Frontal cortex (tissue), 4 donors: Measurements from ENCODE around the gene SRSF7. TPM values are rescaled to one million over a fixed set of nuclear protein-coding genes. Genes with fewer than 3 reads are reported as not detected.
"Not testable (repeated sequence)": the region's sequence is repeated elsewhere in the genome, so short reads cannot be mapped to it uniquely, and the experiment has no call there.

Experiments used
- DNase-seq, 2 donors: peaks; one replicate each; pipeline ENCODE4 v3.0.0; 2012; ENCODE audit warnings: low spot score in 2 of 2
- FAIRE-seq: peaks from 2 replicates; lab custom pipeline; 2012; peaks lifted over from hg19 to GRCh38; lab: Jason Lieb, UNC
- total RNA-seq: library from RNA; depleted of rRNA; stranded (reverse); fragments of >200 nt; gene quantifications from one replicate; pipeline ENCODE4 v1.2.3, GENCODE V29; 2014
- donor health status: control.
- donor health status: control.
- donor health status: control.

SRSF7 gene
- total RNA-seq, 1 donor from 2014 or later: 120 TPM

DNA sequence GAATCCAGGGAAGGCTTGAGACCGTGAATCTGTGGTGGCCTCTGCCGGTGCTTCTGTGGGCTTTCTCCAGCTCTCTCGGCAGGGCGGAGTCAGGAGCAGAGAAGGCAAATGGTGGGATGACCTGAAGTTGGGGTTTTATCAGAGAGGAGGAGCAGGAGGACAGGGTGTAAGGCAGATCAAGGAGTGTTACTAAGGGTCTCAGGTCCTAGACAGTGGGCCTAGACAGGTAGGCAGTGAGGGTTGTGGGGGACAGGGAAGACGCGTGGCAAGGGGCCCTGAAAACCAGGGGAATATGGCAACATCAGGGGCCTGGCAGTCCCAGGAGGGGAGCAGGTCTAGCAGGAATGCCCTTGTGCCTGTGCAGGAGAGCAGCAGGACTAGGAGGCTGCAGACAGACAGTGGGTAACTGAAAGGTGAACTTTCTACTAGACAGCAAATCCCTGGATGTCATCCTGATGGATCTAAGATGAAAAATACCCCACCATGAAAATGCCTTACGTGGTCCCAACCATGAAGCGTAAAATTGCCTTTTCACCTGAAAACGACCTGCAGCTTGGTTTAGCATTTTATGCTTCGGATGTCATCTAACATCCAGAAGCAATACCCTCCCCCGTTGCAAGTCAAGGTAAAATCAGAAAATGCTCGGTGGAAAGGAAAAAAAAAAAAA lies 42.1 kb downstream of the SRSF7 start:
- FAIRE-seq (no peak), DNase-seq (no peak)

DNA sequence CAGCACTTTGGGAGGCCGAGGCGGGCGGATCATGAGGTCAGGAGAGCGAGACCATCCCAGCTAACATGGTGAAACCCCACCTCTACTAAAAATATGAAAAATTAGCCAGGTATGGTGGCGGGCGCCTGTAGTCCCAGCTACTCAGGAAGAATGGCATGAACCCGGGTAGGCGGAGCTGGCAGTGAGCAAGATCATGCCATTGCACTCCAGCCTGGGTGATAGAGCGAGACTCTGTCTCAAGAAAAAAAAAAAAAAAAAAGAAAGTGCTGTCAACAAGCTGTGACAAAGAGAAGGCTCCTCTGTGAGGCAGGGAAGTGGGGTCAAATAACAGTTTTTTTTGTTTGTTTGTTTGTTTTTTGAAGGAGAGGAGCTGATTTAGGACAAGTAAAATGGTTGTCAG lies 42.7 kb downstream of the SRSF7 start:
- FAIRE-seq, DNase-seq: not testable (repeated sequence)

DNA sequence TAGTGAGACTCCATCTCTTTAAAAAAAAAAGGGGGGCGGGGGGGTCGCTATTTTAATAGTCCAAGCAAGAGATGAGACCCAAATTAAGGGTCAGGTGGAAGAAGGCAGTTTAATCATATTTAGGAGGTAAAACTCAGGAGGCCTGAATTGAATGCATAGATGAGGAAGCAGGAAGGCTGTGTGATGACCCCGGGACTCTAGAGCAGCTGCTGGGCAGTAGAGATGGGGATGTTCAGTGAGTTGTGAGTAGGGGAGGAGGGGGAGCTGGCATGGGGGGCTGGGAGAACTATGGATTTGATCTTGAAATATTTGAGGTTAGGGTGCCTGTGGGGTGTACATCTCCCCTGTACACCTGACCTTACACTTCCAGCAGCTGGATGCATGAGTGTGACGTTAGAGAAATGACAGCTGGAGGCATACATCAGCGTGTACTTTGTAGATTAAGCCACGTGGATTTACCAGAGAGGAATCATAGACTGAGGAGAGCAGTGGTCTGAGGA lies 44.3 kb downstream of the SRSF7 start:
- DNase-seq (no peak), FAIRE-seq (no peak)

DNA sequence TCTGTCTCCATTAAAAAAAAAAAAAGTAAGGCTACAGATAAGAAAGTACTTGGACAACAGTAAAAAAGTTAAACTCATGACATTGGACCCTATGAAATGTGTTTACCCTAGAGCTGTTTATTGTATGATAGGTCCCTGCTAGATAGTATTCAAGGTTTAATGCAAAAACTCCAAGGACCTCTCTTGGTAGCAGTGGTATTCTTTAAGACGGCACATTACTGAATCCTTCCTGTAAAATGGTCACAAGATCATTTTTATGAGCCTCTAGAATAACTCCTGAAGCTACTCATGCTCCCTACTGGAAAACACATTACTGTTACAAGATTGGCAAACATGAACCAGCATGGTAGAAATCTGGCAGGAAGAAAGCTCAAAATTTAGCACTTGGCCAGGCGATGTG lies 46.5 kb downstream of the SRSF7 start:
- DNase-seq (no peak), FAIRE-seq (no peak)

DNA sequence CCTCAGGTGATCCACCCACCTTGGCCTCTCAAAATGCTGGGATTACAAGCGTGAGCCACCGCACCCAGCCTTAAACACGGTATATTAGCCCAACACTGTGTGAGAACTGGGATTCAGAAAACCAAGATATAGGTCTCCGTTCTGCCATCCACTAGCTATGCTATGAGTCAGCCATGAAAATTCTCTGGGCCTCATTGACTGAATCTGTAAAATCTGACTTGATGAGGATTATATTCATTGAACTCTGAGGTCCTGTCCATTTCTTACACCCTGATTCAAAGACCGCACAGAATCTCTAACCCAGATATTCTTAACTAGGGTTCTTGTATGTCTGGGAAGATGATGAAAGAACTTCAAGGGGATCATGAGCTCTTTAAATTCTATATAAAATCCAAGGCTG lies 47.8 kb downstream of the SRSF7 start:
- not testable (repeated sequence) for FAIRE-seq, DNase-seq

DNA sequence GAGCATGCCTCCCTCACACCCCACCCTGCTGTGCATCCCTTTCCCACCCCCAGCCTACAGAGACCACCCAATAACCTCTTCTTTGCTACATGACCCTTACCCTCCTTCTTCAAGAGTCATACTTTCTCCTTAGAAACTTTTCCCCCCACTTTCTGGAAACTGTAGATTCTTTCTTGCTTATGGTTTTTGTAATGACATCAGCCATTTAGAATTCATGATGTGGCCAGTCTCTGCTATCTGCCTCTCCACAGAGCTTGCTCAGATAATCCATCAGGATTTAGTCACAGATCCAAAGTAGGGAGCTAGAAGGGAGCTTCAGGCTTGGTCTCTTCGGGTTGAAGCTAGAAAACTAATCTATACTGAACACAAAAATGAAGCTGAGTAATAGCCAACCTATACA lies 48.7 kb downstream of the SRSF7 start:
- DNase-seq (no peak), FAIRE-seq (no peak)

DNA sequence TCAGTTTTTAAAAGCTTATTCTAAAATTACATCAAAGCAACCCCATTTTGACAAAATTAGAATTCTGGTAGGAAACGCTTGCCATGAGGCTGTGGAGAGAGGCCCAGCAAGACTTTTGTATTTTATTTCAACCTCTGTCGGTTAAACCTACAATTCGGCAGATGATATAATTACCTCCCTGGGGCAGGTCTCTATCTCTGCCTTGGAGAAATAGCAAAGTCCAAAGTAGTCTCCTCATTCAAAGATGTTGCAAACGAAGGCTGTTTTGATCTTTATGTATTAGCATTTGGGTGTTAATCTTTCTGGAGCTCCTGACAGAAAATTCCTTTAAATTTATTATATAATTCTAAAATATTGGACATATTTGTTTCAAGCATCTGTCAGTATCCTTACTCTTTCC lies 49.6 kb downstream of the SRSF7 start:
- DNase-seq (no peak), FAIRE-seq (no peak)

DNA sequence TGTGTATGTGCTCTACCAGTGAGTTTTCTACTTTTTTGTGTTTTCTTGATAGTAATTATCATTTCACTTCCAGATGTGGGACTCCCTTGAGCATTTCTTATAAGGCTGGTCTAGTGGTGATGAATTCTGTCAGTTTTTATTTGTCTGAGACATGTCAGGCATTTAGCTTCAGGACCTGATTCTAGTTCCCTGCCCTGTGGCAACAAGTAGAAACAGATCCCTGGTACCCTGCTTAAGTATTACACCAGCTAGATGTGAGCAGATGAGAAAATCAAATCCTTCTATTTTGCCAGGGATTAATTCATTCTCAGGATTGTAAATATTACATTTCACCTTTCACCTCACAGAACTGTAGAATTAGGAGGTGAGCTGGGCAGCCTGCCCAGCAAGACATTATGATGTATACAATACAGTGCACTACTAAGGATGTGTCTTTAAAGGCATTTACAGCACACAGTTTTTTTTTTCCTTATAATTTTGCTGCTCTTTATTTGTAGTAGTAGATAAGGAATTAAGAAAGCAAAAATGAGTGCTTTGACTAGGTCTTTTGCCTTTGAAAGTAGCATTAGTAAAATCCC lies 50.2 kb downstream of the SRSF7 start:
- DNase-seq: no peak

DNA sequence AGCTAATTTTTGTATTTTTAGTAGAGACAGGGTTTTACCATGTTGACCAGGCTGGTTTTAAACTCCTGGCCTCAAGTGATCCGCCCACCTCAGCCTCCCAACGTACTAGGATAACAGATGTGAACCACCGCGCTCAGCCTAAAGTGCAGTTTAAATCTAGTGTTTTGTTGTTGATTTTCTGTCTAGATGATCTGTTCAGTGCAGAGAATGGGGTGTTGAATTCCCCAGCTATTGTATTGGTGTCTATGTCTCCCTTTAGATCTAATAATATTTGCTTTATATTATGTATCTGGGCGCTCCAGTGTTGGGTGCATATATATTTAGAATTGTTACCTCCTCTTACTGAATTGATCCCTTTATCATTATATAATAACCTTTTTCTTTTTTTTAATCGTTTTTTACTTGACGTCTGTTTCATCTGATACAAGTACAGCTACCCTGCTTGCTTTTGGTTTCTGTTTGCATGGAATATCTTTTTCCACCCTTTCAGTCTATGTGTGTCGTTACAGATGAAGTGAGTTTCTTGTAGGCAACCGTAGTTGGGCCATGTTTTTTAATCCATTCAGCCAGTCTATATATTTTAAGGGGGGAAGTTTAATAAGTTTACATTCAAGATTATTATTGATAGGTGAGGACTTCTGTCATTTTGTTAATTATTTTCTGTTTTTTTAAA lies 50.9 kb downstream of the SRSF7 start:
- no peak for DNase-seq
- no peak for FAIRE-seq

More for the DNA sequence above, 50.2 kb downstream of the SRSF7 start:
- no peak for FAIRE-seq

DNA sequence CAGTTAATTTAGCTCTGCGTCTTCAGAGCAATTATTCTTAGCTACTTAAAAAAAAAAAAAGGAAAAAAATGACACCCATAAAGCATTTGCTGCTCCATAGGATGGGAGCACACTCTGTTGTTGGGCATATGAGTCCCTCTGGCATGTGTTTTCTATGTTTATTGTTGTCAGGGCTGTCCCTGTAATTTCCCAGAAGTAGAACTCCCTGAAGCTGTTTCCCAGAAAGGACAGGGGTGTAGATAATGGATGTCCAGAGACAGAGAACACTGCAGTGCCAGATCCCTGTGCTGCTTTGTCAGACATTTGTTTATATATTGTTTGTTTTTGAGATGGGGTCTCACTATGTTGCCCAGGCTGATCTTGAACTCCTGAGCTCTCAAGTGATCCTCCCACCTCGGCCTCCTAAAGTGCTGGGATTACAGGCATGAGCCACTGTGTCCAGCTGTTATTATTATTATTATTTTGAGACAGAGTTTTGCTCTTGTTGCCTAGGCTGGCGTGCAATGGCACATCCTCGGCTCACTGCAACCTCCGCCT lies 52.6 kb downstream of the SRSF7 start:
- DNase-seq (no peak), FAIRE-seq (no peak)

DNA sequence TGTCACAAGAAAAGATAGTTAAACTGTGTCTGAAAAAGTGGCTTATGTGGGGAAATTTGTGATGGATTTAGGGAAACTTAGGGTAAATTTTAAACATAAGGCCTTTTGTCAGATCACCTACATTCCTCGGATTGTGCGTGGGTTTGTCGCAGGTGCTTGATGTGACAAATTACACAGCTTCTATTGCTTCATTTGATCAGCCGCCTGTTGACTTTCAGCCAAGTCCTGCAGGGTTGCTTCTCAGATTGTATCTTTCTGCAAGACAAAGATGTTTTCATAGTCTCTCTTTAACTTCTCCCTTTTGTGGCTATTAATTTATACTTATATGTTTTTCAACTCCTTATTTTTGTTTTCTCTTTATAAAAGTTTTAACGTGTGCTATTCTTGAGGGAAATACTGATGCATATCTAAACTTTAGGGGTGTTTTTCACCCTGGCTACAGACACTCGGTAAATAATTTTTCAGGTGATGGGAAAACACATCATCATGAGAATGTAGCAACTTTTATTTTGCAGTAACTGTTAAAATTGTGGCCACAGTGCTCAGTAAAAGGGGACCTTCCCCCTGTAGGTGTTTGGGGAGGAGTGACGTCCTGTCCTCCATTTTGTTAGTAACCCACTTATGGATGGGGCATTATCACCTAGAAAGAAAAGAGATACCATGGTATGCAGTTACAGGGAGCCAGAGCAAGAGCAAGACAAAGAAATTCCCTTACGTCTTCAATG lies 53.9 kb downstream of the SRSF7 start:
- DNase-seq (no peak), FAIRE-seq (no peak)

Other genes starting within 250 kb of the SRSF7 start
- 77.9 TPM for gene HNRNPLL, start 148.4 kb downstream of the SRSF7 start, total RNA-seq
- gene GALM, start 85.2 kb downstream of the SRSF7 start, total RNA-seq: 2.9 TPM
- gene GEMIN6, start 26.8 kb upstream of the SRSF7 start, total RNA-seq: 14.7 TPM
- 54.6 TPM for gene DHX57, start 124.6 kb upstream of the SRSF7 start, total RNA-seq
- 17.9 TPM for gene MORN2, start 124.6 kb upstream of the SRSF7 start, total RNA-seq
- 2.4 TPM for gene ARHGEF33, start 138.5 kb upstream of the SRSF7 start, total RNA-seq